GM19043 (cell line): ENCODE results near the gene PHF10.
"Not testable (repeated sequence)": the region's sequence is repeated elsewhere in the genome, so short reads cannot be mapped to it uniquely, and the experiment has no call there.

ENCODE experiments used
- ATAC-seq: cut with Tn5 transposase; IDR thresholded peaks from one replicate; pipeline ENCODE4 v1.9.1; 2021; ENCODE audit warnings: low read depth; ENCODE audit not compliant: unreplicated experiment

The PHF10 gene

DNA sequence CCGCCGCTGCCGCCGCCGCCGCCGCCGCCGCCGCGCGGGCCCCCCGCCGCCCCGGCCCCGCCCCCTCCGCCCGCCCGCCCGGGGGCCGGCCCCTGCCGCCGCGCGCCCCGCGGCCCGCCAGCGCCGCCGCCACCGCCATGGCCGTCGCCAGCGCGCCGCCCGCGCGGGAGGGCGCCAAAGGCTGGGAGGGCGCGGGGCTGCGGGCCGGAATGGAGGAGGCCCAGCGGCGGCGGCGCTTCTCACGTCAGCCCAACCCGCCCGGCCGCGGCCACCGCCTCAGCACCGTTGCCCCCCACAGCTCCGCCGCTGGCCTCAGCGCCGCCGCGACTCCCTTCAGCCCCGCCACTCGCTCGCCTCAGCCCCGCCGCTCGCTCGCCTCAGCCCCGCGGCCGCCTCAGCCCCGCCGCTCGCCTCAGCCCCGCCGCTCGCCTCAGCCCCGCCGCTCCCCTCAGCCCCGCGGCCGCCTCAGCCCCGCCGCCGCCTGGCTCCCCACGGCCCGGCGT is 258 bp downstream of the PHF10 start:
- peak; percentile 30 for ATAC-seq

DNA sequence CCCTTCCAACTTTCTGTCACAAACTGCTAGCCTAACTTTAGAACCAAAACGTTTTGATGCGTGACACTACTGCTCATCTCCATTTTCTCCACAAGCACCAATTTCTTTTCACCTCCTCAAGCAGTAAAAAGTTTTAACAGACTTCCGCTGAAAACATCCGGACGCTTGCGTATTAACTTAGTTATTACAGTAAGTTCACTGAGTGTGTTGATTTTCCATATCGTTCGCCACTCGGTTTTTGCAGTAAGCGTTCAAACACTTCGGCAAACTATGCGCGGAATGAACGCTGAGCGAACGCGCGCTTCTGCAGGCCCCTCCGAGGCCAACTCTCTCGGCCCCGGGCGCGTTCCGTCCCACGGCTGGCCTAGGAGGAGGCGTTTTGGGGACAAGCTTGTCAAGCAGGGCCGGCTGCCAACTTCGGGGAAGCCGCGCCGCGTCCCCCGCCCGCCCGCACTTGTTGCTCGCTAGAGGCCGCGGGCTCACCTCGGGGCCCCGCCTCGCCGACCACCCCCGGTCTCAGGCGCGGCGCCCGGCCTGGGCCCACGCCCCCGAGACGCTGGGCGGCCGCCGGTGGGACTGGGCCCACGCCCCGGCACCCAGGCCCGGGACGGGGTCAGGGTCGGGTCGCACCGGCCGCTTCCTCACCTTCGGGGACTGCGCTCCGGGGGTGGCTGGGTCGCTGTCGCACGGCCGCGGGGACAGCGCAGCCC is 945 bp downstream of the PHF10 start:
- peak; percentile 29 for ATAC-seq

DNA sequence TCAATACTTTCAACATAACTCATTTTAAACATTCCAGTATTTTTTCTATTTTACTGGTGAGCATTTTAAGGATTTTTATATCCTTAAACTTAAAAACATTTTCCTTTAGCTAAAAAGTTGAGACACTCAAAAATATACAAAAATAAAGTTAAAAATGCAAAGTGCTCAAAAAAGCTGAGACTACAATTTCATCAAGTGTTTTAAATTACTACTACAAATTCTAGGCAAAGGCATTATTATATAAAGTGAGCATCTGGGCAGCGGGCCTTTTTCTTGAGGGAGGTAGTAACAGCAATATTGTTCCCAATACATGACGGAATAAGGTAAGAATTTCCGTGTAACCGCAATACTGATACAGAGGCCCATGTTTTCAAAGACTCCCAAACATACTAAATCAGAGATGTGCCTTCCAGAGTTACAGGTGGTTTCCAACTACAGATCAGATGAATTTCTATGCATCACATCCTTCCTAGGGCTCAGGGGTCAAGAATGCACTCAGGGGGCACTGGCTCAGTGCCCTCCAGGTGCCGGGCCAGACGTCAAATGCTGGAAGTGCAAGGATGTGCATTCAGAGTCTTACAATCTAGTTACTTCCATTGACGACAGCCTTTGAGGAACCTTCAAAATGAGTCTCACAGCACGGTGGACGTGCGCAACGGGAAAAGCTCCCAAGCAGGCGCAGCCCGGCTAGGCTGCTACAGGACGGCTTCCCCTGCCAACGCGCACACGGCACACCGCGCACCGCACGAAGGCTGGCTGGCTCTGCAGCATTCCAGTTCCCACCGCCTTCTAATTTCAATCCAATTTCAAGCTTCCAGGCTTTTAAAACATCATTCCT is 1.7 kb downstream of the PHF10 start:
- peak; percentile 21 for ATAC-seq

DNA sequence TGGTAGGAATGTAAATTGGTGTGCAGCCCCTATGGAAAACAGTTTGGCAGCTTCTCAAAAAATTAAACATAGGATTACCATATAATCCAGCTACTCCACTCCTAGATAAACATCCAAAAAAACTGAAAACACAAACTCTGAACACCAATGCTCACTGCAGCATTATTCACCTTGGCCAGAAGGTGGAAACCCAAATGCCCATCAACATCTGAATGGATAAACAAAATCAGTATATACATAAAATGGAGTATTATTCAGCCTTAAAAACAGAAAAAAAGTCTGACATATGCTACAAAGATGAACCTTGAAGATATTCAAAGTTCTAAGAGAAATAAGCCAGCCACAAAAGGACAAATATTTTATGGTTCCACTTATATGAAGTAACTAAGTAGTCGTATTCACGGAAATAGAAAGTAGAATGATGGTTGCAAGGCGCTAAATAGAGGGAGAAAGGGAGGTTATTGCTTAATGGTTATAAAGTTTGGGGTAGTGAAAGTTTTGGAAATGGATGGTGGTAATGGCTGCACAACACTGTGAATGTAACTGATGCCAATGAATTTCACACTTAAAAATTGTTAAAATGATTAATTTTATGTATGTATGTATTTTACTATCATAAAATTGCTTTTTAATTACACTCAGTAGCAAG is 4.0 kb downstream of the PHF10 start:
- ATAC-seq = no peak

DNA sequence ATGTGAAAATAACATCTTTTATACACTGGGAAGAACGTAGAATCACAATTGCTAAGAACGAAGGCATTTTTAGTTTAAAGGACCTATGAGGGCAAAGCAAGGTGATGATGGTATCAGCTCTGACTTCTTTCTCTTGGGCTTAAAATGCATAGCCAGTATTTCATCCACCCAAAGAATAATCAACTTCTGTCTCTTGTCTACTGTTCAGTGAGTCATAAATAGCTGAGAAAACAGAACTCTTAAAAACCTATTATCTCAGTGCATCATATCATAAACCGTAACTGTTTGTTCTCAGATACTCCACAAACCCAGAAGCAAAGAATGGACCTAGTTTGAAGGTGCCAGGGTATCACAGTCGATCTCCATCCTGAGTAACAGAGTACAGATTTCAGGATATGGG is 5.2 kb downstream of the PHF10 start:
- no peak for ATAC-seq

DNA sequence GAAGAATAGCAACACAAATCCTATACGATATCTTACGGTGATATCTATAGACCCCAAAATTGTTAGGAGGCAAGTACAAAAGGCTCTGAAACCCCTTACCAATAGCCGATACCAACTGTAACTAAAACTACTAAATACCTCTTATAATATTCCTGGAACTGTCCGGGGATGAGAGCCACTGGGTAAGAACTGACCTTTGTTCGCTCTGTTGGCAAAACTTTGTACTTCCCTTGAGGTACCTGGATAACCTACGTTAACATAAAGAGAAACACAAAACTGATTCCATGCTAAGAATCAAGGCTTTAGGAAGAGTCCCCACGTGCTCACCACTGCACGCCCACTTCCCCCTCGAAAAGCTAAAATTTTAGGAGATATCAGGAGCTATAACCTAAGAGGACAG is 9.7 kb downstream of the PHF10 start:
- no peak for ATAC-seq

DNA sequence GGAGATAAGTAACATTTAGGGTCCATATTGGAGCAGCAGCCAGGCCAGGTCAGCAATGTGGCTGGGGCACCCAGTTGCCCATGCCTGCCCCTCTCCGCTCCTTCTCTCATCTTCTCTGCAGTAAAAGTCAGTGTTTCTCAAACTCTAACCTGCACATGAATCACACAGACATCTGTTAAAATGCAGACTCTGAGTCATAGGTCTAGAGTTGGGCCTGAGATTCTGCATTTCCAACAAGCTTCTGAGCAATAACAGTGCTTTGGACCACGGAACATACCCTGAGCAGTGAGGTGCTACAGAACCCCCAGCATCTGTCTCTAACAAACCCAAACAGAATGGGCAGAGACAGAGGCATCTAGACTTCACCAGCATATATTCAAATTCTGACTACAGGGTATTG is 10.1 kb downstream of the PHF10 start:
- no peak for ATAC-seq

DNA sequence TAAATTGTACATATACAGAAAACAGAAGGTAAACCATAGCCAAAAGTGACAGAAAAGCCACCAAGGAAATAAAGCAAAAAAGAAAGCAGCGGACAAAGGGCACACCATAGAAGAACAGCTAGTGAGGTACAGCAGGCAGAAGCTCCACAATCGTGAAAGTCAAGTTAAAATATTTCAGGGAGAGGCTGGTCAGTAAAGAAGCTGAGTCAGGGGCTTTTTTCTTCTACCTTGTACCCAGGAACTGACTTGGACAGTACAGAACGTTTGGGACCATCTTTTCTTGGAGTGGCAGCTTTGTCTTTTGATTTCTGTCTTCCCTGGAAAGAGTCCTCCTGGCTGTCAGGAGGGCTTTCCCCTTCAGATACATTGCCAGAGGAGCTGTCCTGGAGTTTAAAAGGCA is 14.3 kb downstream of the PHF10 start:
- no peak for ATAC-seq

DNA sequence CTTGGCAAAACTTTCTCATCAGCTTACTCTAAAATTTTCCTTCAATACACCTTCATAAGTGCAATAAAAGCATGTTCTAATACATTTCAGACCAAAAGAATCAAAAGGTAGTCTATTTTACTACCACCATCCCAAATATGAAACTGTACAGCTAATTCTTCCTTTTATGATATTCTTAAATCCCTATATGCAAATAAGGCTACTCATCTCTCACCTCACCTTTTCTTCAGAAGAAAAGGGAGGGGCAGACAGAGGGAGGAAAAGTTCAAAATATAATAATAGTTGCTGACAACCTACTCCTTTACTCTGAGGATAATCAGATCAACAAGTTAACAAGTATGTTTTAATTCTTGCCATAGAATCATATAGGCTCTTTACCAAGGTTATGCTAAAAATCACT is 15.0 kb downstream of the PHF10 start:
- no peak for ATAC-seq

DNA sequence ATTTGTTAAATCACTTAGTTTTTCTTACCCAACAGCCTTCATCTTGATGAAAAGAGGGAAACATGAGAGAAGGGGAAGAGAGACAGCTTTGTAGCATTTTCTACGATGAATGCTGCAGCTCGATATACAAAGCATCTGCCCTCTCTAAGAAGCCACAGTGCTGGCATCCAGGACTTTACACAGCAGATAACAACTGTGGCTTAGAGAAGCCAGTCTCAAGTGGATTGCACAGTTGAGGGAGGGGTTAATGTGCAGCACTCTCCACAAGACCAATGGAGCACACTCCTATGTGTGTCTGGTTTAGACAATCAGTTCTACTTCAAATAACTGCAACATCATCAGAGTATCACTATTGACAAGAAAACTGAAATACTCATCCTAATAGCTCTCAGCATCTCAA is 16.5 kb downstream of the PHF10 start:
- ATAC-seq = no peak

DNA sequence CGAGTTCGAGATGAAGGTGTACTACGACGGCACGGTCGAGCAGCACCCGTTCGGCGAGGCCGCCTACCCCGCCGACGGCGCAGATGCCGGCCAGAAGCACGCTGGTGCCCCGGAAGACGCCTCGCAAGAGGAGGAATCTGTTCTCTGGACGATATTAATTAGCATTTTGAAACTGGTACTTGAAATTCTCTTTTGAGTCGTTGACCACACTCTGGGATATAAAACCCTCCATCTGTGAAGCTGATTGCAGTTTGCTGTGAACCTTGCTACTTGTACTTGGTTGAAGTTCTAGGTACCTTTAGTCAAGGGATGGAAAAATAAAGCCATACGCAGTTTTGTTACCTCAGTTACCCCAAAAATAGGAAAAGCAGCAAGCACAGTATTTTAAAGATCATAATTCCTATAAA is 21.5 kb downstream of the PHF10 start:
- ATAC-seq = peak; percentile 12

DNA sequence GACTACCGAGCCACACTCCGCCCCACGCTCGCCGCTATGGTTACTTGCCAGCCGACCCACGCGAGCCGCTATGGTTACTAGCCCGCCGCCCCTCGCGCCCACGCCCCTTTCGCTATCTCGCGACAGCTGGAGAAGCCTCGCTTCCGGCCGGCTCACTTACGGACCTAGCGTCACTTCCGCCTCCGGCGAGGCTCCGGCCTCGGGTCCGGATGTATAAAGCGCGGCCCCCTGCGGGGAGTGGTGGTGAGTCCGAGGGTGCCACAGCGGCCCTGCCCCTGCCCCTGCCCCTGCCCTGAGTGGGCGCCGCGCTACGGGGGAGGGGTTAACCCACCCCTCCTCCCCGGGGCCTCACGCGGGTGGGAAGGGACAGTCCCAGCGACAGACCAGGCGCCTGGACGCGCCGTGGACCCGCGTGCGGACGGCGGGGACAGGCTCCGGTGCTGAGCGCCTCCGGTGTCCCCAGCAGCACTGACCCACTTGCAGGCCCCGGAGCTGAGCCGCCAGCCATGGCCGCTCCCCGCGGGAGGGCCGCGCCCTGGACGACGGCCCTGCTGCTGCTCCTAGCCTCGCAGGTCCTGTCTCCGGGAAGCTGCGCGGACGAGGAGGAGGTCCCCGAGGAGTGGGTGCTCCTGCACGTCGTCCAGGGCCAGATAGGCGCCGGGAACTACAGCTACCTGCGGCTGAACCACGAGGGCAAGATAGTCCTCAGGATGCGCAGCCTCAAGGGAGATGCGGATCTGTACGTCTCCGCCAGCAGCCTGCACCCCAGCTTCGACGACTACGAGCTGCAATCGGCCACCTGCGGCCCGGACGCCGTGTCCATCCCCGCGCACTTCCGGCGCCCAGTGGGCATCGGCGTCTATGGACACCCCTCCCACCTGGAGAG is 22.1 kb downstream of the PHF10 start, which contains the start of the genes C6orf120 and WDR27:
C6orf120 (plus strand) TSS at position 173 of the 886 bp plus-strand sequence; CDS start at position 507, 334 bp downstream.
WDR27 (minus strand) TSS at position 76 of the 886 bp plus-strand sequence. CDS start 13,024 bp downstream, outside the sequence.
- peak; percentile 94 for ATAC-seq

DNA sequence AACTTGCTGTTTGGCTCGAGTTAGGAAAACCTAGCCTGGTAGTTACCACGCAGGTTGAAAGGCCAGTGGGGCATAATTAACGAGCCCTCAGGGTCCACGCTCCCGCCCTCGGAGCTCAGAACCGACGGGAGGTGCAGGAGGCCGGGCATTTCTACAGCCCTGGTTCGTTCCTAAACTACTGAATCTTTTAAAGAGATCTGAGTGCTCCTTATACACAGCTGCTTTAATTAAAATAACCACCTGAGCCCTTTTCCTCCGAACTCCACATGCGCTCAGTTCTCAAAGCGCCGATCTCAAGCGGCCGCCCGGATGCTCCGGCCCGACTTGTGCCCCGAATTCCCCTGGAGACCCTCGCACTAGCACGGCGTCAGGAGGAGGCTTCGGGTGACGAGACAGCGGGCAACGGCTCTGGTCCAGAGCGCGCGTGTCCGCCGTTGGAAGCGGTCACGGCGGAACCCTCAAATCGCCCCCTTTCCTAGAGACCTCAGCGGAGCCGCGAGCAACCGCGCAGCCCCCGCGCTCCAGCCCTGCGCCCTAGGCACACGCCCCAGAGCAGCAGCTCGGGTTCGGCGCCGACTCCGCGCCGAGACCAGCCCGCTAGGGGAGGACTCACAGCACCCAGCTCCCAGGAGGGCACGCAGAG is 22.9 kb downstream of the PHF10 start:
- no peak for ATAC-seq

DNA sequence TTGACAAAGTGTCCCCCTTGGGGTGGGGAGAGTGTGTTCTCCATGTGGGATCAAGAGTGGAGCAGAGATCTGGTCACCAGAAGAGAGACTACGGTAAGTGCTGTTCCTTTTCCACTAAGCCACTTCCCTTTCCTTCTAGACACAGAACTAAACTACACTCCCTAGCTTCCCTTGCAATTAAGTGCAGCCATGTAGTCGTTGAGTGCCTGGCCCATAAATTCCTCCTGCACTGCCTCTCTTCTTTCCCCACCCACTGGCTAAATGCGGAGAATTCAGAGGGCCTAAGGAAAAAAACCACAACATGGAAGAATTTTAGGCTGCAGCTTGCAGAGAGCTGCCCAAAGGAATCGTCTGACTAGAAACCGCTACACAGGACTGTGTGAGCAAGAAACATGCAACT is 24.0 kb downstream of the PHF10 start:
- ATAC-seq = no peak

DNA sequence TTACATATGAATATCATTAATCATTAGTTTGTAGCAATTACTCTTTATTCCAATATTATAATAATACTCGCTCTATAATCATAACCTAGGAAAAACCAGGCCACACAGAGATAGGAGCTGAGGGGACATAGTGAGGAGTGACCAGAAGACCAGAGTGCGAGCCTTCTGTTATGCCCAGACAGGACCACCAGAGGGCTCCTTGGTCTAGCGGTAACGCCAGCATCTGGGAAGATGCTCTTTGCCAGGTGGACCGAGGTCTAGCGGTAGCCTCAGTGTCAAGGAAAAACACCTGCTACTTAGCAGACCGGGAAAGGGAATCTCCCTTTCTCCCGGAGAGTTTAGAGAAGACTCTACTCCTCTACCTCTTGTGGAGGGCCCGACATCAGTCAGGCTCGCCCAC is 27.2 kb downstream of the PHF10 start:
- ATAC-seq = not testable (repeated sequence)

DNA sequence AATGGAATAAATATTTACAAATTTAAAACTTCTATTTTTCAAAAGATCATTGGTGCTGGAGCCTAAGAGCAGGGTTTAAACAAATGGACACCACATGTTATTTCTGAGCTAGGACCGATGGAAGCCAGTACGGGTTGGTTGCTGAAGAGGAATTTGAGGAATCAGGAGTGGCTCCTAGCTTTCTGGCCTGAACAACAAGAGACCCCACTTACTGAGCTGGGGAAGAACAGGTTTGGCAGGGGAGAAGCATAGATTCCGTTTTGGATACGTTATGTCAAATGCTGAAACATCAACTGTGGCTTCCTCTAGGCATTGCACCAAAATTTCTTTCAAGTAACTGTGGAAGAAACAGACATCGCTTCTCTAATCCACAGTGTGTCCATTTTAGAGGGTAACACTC is 29.2 kb downstream of the PHF10 start:
- no peak for ATAC-seq

DNA sequence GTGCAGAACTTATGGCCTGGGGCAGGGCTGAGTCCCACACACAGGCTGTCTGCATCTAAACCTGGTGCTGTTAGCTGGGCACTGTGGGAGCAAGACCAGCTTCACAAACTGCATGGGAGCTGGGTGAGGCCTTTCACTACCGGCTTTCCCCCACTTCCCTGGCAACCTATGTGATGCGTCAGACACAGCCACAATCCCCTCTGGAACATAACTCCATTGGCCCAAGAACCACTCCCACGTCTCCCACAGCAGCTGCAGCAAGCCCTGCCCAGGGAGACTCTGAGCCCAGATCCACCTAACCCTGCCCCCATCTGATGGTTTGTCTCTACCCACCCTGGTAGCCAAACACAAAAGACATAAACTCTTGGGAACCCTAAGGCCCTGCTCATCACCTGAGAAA is 31.8 kb downstream of the PHF10 start:
- ATAC-seq = no peak

DNA sequence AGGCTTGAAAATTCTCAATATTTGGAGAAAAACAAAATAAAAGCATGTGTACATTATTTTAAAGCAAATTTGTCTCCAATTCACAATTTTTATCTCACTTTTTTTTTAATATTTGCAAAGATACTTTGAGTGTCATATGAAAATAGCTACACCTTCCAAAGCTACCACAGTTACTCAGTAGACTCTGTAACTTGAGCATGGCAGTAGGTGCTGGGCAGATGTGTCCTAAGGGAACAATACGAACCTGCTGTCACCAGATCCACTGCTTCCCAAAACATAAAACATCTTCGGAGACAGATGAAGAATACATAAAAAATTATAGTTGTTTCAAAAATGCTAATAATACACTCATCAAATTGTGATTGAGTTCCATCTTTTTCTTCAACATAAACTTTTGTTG is 33.0 kb downstream of the PHF10 start:
- ATAC-seq = no peak

DNA sequence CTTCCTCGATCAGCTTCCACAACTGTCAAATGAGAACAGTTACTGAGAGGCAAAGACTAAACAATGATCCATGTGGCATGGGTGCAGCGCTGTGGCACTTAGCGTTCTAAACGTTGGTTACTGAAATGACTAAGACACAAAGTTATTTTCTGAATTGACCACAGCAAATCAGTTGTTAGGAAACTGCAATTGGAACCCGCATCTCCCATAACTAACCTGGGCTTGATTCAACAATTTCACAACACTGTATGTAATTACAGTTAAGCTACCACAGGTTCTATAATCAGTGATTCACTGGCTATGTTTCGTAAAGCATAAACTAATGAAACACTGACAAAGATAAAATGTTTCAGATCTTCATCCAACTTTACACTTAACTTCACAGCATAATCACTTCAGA is 35.0 kb downstream of the PHF10 start:
- ATAC-seq = no peak

DNA sequence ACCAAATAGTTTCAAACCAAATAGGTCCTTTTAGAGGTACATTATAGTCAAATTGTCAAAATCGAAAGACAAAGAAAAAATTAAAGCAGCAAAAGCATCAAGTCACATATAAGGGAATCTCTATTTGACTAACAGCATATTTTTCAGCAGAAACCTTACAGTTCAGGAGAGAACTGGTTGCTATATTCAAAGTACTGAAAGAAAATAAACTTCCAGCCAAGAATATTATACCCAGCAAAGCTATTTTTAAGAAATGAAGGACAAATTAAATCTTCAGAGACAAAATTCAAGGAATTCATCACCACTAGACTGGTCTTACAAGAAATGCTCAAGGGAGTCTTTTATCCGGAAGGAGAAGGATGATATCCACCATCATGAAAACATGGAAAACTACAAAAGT is 38.4 kb downstream of the PHF10 start:
- ATAC-seq = no peak
